Effector memory CD8-positive, alpha-beta T cell (primary cell): ENCODE measurements around the gene PPM1L.

Source experiments
- ATAC-seq: fragments of 150-1000 bp; cut with Tn5 transposase; replicated peaks from 2 replicates; pipeline ENCODE4 v1.10.0; 2021; ENCODE audit warnings: mild to moderate bottlenecking, moderate library complexity
- DNase-seq, 3 experiments: peaks; one replicate each; pipeline ENCODE4 v3.0.0; 2021
- H3K27ac Mint-ChIP-seq, 2 donors: one replicate each; pipeline ENCODE4 v1.8.0; 2022; ENCODE audit warnings: mild to moderate bottlenecking in 2 of 2, mixed read lengths in 2 of 2, moderate library complexity in 2 of 2
- H3K27me3 Mint-ChIP-seq, 2 donors: one replicate each; pipeline ENCODE4 v1.8.0; 2022; ENCODE audit warnings: mixed read lengths in 2 of 2
- H3K36me3 Mint-ChIP-seq: one replicate; pipeline ENCODE4 v1.8.0; 2022; ENCODE audit warnings: mild to moderate bottlenecking, moderate library complexity, mixed read lengths; ENCODE audit not compliant: insufficient read depth
- H3K4me1 Mint-ChIP-seq, 2 donors: one replicate each; pipeline ENCODE4 v1.8.0; 2022; ENCODE audit warnings: low read depth in 2 of 2, mixed read lengths in 2 of 2
- H3K4me3 Mint-ChIP-seq, 2 donors: one replicate each; pipeline ENCODE4 v1.8.0; 2022; ENCODE audit warnings: mild to moderate bottlenecking in 2 of 2, mixed read lengths in 2 of 2, moderate library complexity in 2 of 2
- H3K9me3 Mint-ChIP-seq, 2 donors: one replicate each; pipeline ENCODE4 v1.8.0; 2022; ENCODE audit warnings: mixed read lengths in 2 of 2

The PPM1L gene

DNA sequence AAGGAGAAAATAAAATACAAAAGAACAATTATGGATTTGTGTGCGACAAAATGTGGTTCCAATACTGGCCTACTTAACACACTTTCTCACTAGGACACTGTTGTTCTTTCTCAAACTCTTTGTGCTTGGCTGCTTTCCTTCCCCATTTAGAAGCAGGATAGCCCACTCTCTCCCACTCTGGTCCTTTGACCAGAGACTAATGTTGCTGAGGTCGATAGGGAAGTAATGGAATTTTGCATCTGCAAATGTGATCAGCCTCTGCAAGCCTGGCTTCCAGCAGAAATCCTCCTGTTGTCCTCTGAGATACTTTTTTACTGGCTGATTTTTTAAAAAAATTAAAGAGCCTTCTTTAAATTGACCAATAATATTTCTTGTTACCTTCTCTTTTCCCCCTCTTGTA is 71.0 kb downstream of the PPM1L start:
- Mint-ChIP-seq H3K27ac (no peak overlapping the region), H3K27me3 (no peaks in the 10 kb centered on the region), H3K36me3 (peaks cover 2% of the 10 kb centered on the region), H3K4me3 (no peak overlapping the region), H3K9me3 (no peaks in the 10 kb centered on the region), H3K4me1 (peaks cover 3 to 5% of the 10 kb centered on the region in 2 donors)
- DNase-seq = no peak
- ATAC-seq = no peak

DNA sequence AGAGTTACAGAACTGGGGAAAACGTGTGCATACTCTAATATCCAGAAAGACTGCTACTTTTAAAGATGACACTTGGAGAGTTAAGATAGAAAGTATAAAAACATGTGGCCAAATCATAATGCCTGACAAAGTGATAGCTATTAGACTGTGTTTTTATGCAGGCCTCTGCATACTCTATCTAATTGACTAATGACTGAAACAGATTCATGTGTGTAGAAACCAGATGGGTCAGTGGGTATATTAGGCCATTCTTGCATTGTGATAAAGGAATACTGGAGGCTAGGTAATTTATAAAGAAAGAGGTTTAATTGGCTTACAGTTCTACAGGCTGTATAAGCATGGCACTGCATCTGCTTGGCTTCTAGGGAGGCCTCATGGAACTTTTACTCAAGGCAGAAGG is 71.5 kb downstream of the PPM1L start:
- DNase-seq = no peak
- Mint-ChIP-seq H3K27ac (no peak overlapping the region), H3K36me3 (peaks cover 2% of the 10 kb centered on the region), H3K4me1 (peaks cover 3 to 5% of the 10 kb centered on the region in 2 donors), H3K27me3 (no peaks in the 10 kb centered on the region), H3K9me3 (peaks cover 0 to 1% of the 10 kb centered on the region in 2 donors), H3K4me3 (no peak overlapping the region)
- no peak for ATAC-seq

DNA sequence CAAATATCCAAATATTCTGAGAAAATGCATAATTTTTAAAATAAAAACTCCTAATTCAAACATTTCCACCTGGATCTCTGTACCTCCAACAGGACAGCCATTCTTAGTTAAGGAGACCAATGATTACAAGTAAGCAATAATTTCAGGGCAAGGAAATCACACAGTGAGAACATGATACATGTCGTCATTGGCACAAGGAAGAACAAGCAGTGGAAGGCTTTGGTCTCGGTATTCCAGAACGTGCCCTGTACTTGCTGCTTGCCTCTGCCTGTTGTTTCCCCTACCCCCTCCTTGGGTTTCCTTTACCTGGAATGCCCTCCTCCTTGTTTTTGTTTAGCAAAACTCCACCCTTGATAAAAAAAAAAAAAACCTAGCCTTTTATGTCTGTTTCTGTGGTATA is 72.8 kb downstream of the PPM1L start:
- Mint-ChIP-seq H3K4me3 (no peak overlapping the region), H3K27me3 (no peaks in the 10 kb centered on the region), H3K9me3 (peaks cover 0 to 1% of the 10 kb centered on the region in 2 donors), H3K36me3 (peaks cover 2% of the 10 kb centered on the region), H3K4me1 (peaks cover 3 to 5% of the 10 kb centered on the region in 2 donors), H3K27ac (no peak overlapping the region)
- no peak for DNase-seq
- ATAC-seq = no peak

DNA sequence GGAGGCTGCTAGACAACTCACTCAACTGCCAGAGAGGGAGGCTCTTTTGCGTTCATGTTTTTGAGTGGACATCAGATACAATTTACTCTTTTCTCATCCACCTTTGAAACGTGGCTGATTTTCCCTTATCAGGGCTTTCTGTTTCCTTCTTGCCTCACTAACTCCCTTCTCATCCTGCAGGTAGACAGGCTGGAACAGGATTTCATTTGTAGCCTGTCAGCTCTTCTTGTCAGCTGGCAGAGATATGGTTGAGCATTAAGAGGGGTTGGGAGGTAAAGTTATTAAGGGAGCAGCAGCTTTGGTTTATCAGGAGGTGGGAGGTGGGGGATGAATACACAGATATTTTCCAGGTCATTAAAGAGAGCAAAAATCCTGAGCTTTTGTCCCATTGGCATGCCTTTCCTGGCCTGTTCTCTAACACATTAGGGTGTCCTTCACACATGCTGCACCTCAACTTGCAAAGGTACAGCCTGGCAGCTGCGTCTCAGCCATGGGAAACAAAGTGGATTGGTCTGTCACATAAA is 73.5 kb downstream of the PPM1L start:
- Mint-ChIP-seq H3K36me3 (peaks cover 2% of the 10 kb centered on the region), H3K27ac (no peak overlapping the region), H3K4me3 (no peak overlapping the region), H3K9me3 (peaks cover 0 to 4% of the 10 kb centered on the region in 2 donors), H3K4me1 (peaks cover 3 to 5% of the 10 kb centered on the region in 2 donors), H3K27me3 (no peaks in the 10 kb centered on the region)
- ATAC-seq (no peak), DNase-seq (no peak)

DNA sequence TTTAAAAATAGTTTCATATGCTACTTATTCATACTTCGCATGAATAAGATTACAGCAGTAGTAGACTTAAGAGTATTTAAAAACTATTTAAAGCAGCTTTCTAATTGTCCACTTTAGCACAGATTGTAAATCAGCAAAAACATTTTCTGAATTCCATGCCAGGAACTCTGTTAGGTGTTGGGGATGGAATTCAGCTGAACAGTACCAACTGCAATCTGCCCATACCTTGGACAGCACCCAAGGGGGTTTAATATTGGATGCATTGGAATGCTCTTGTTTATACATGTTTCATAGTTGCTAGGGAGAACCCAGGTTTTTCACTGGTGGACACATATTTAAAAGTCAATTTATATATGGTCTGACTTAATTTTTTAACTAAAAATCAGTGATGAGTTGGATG is 74.8 kb downstream of the PPM1L start:
- Mint-ChIP-seq H3K4me1 (peaks cover 3 to 5% of the 10 kb centered on the region in 2 donors), H3K36me3 (no peaks in the 10 kb centered on the region), H3K9me3 (peaks cover 4 to 8% of the 10 kb centered on the region in 2 donors), H3K27ac (no peak overlapping the region), H3K4me3 (no peak overlapping the region), H3K27me3 (no peaks in the 10 kb centered on the region)
- DNase-seq = no peak
- no peak for ATAC-seq

DNA sequence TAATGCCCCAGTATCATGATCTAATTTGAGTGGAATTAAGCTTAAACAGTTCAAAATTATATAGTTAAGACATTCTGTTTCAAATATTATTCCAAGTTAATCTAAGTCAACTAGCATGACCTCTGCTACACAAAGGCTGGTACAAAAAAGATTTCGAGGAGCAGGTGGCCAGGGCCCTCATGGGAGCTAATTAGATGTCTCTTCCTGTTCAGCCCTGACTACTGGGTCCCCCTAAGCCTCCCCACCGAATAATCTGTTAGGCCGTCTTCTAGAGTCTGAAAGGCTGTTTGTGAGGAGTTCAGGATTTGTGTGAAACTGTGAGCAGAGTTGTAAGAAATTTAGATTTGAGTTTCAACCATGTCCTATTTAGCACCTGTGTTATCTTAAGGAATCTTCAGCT is 75.4 kb downstream of the PPM1L start:
- Mint-ChIP-seq H3K9me3 (peaks cover 4 to 8% of the 10 kb centered on the region in 2 donors), H3K27ac (no peak overlapping the region), H3K4me3 (no peak overlapping the region), H3K4me1 (peaks cover 3 to 5% of the 10 kb centered on the region in 2 donors), H3K36me3 (no peaks in the 10 kb centered on the region), H3K27me3 (no peaks in the 10 kb centered on the region)
- DNase-seq = no peak
- ATAC-seq = no peak

DNA sequence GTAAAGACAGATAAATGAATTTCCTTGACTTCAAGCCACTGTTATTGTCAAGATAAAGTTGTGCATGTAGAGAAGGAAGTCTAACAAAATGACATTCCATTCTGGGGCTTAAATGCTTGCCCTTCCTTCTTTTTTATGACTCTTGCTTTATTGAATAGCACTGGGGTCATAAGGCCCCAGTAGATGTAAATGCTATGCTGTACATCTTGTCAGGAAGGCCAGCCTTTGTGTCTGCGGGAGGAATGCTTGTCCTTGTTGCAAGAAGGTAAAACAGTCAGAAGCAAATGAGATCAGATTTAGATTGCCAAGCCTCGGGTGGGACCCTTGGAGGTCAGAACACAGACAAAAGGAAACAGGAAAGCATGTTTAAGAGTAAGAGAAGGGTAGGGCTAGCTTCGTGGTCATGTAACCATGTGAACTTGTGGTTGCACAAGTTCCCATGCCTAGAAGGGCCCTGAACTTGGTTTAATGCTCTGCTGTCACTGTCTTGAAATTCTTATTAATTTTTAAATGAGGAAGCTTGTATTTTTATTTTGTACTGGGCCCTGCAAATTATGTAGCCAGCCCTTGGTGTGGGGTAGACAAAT is 81.5 kb downstream of the PPM1L start:
- no peaks in the 10 kb centered on the region for H3K27me3 Mint-ChIP-seq
- H3K4me1 Mint-ChIP-seq = peaks cover 6 to 15% of the 10 kb centered on the region in 2 donors
- ATAC-seq = peak; percentile 65
- H3K36me3 Mint-ChIP-seq = no peaks in the 10 kb centered on the region
- H3K4me3 Mint-ChIP-seq = peak overlapping the region; percentile 3 to 7
- H3K27ac Mint-ChIP-seq = peak overlapping the region; percentile 22 to 27
- peaks cover 3 to 8% of the 10 kb centered on the region in 2 donors for H3K9me3 Mint-ChIP-seq
- DNase-seq = no peak

DNA sequence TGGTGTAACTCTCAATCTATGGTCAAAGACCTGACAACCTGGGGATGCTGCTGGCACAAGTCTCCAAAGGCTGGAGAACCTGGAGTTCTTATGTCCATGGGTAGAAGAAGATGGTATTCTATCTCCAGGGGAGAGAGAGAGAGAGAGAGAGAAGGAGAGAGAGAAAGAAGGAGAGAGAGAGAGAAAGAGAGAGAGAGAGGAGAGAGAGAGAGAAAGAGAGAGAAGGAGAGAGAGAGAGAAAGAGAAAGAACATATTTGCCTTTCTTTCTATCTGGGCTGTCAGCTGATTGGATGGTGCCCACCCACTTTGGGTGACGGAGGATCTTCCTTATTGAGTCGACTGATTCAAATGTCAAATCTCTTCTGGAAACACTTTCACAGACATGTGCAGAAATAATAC is 84.6 kb downstream of the PPM1L start:
- Mint-ChIP-seq H3K27ac (no peak overlapping the region), H3K9me3 (peaks cover 0 to 2% of the 10 kb centered on the region in 2 donors), H3K4me3 (no peak overlapping the region), H3K36me3 (no peaks in the 10 kb centered on the region), H3K27me3 (no peaks in the 10 kb centered on the region), H3K4me1 (peaks cover 6 to 15% of the 10 kb centered on the region in 2 donors)
- no peak for DNase-seq
- ATAC-seq = no peak

DNA sequence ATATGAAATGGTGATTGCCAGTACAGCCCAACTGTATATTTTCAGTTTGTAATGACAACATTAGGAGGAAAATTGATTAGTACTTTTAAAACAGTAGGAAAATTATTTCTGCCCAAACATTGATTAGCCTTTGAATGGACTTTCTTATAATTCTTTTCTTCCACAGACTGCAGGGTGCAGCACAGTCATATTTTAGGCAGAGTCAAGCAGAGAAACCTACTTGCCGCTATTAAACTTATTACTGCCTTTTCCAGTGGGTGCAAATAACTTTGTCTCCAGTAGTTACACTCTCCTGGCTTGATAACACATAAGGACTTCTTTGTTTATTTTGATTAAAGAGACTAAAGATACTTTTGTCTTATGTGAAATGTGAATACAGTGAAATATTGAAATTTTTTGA is 85.4 kb downstream of the PPM1L start:
- Mint-ChIP-seq H3K4me3 (no peak overlapping the region), H3K36me3 (no peaks in the 10 kb centered on the region), H3K9me3 (no peaks in the 10 kb centered on the region), H3K27ac (no peak overlapping the region), H3K4me1 (peaks cover 6 to 15% of the 10 kb centered on the region in 2 donors), H3K27me3 (no peaks in the 10 kb centered on the region)
- DNase-seq (no peak), ATAC-seq (no peak)

DNA sequence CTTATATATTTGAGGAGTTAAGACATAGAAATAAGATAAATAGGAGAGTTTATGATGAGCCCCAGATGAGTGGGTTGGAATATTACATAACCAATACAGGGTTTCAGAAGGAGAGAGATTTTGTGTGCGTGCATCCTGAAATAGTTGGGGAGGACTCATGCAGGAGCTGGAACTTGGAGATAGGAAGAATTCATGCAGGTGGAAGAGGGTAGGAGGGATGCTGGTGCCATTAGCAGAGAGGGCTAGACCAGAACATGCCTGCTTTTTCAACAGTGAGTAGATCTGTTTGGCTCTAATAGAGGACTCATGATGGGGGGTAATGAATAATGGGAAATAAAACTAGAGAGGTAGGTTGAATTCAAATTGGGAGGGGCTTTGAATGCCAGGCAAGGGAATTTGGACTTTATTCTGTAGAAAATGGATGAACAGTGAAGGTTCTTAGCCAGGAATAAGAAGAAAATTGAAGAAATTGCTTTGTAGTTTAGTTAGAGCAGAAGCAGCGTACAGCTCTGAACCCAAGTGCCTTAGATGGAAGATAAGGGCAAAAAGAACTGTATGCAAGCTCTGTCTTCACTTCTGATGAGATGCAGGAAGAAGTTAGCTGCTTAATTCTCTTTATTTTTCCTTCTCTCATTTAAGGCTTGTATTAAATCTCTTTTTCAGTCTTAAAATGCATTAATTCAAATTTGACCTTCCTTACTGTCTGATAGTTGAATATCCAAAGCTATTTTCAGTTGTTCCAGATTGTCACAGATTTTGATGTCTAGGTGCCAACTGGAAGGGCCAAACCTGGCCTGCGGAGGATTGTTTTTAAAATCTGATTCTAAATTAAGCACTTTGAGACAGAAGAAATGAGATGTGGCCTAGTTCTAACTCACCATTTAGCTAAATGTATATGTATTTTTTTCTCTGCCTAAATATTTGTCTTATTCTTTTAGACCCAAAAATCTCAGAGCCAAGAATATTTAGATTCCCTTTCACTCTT is 86.3 kb downstream of the PPM1L start:
- Mint-ChIP-seq H3K27me3 (no peaks in the 10 kb centered on the region), H3K9me3 (no peaks in the 10 kb centered on the region), H3K4me3 (no peak overlapping the region), H3K27ac (no peak overlapping the region), H3K4me1 (peaks cover 5 to 8% of the 10 kb centered on the region in 2 donors), H3K36me3 (no peaks in the 10 kb centered on the region)
- no peak for DNase-seq
- no peak for ATAC-seq

DNA sequence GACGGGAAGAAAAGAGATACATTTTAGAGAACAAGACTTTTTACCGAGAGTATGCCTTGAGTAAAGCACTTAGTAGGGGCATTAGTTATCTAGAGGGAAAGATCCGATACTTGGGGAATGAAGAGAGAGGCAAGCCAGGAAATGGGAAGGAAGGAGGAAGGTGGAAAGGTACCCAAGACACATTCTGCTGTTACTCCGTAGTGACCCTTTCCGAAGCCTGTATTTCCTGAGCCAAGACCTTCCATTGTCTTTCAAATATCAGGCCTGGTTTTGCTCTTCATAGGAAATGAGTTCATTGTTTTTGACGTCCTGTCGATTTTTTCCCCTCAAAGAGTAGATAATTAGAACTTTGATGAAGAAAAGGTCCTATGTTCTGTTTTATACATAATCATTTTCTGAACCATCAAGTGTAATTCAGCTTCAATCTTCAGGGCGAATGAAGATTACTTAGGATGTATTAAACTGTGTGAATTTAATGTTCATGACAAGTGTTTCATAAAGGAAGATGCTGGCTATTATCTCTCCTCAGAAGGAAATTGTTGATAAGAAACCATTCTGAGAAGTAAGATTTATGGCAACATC is 95.7 kb downstream of the PPM1L start:
- Mint-ChIP-seq H3K36me3 (no peaks in the 10 kb centered on the region), H3K27me3 (peaks cover 0 to 6% of the 10 kb centered on the region in 2 donors), H3K4me1 (peaks cover 0 to 5% of the 10 kb centered on the region in 2 donors)

DNA sequence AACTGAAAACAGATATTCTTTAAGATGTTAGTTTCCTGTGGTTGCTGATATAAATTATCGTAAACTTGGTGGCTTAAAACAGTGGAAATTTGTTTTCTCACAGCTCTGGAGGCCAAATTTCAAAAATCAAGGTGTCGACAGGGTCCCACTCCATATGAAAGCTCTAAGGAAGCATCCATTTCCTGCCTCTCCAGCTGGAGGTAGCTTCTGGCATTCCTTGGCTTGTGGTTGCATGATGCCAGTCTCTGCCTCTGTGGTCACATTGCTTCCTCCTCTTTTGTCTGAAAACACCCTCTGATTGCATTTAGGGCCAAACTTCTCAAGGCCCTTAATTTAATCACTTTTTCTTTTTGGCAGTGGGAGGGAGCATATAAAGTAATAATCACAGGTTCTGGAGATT is 96.8 kb downstream of the PPM1L start:
- Mint-ChIP-seq H3K4me1 (peaks cover 0 to 5% of the 10 kb centered on the region in 2 donors), H3K9me3 (peaks cover 1 to 7% of the 10 kb centered on the region in 2 donors), H3K27me3 (peaks cover 0 to 6% of the 10 kb centered on the region in 2 donors), H3K27ac (no peak overlapping the region), H3K4me3 (no peak overlapping the region), H3K36me3 (no peaks in the 10 kb centered on the region)
- DNase-seq (no peak), ATAC-seq (no peak)

More for the DNA sequence above, 95.7 kb downstream of the PPM1L start:
- DNase-seq = no peak
- no peak for ATAC-seq
- H3K9me3 Mint-ChIP-seq = peaks cover 1 to 7% of the 10 kb centered on the region in 2 donors
- no peak overlapping the region for H3K27ac Mint-ChIP-seq
- no peak overlapping the region for H3K4me3 Mint-ChIP-seq

DNA sequence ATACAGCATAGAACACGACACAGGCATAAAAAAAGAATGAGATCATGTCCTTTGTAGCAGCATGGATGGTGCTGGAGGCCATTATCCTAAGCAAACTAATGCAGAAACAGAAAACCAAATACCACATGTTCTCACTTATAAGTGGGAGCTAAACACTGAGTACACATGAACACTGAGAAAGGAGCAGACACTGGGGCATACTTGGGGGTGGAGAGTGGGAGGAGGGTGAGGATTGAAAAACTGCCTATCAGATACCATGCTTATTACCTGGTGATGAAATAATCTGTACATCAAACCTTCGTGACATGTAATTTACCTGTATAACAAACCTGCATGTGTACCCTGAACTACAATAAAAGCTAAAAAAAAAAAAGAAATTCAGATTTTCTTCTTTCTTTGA is 100.4 kb downstream of the PPM1L start:
- H3K4me3 Mint-ChIP-seq = no peak overlapping the region
- H3K36me3 Mint-ChIP-seq = no peaks in the 10 kb centered on the region
- peaks cover 1 to 7% of the 10 kb centered on the region in 2 donors for H3K9me3 Mint-ChIP-seq
- no peak for DNase-seq
- H3K27ac Mint-ChIP-seq = no peak overlapping the region
- no peak for ATAC-seq
- H3K27me3 Mint-ChIP-seq = no peaks in the 10 kb centered on the region
- peaks cover 0 to under 1% of the 10 kb centered on the region in 2 donors for H3K4me1 Mint-ChIP-seq
